Breast epithelium (tissue), 4 donors: Measurements from ENCODE around the gene SHROOM3. TPM values are rescaled to one million over a fixed set of nuclear protein-coding genes. Genes with fewer than 3 reads are reported as not detected.
A peak's percentile ranks its signal among the peaks of the same experiment; 100 is the strongest.

ENCODE experiments used
- DNase-seq, 2 donors: peaks; one replicate each; pipeline ENCODE4 v3.0.0-alpha.2; 2019; ENCODE audit warnings: low spot score in 2 of 2
- H3K27ac ChIP-seq, 2 donors: fragments of 200-600 bp; sonication (generic) in 1 of 2; one replicate each; pipeline ENCODE4 v1.5.1; 2016 to 2019; ENCODE audit warnings: mild to moderate bottlenecking in 1 of 2
- H3K27me3 ChIP-seq, 2 donors: fragments of 200-600 bp; sonication (generic) in 1 of 2; one replicate each; pipeline versions ENCODE4 v1.5.1 to v1.6.0; 2017 to 2019; ENCODE audit warnings: control low read depth in 1 of 2, mild to moderate bottlenecking in 1 of 2
- H3K36me3 ChIP-seq: fragments of 200-600 bp; one replicate; pipeline ENCODE4 v1.5.1; 2019
- H3K4me1 ChIP-seq, 2 donors: fragments of 200-600 bp; sonication (generic); one replicate each; pipeline ENCODE4 v1.5.1; 2016 to 2019; ENCODE audit warnings: control low read depth in 1 of 2
- H3K4me3 ChIP-seq, 3 donors: fragments of 200-600 bp; sonication (generic); 1 replicate in 2 of 3; 2 replicates in 1 of 3; pipeline ENCODE4 v1.5.1; 2016 to 2019; ENCODE audit warnings: mild to moderate bottlenecking in 3 of 3, moderate library complexity in 2 of 3
- H3K9me3 ChIP-seq, 2 donors: fragments of 200-600 bp; sonication (generic) in 1 of 2; one replicate each; pipeline ENCODE4 v1.5.1; 2016 to 2019; ENCODE audit warnings: control low read depth in 1 of 2
- CTCF ChIP-seq, 3 donors: fragments of 450-650 bp; IDR thresholded peaks; one replicate each; pipeline ENCODE4 v1.5.1; 2016 to 2017; ENCODE audit warnings: antibody characterized with exemption in 3 of 3, mild to moderate bottlenecking in 3 of 3, moderate library complexity in 3 of 3
- POLR2A ChIP-seq: fragments of 450-650 bp; IDR thresholded peaks from one replicate; pipeline ENCODE4 v1.6.1; 2016; ENCODE audit warnings: antibody characterized with exemption, mild to moderate bottlenecking, moderate library complexity
- POLR2AphosphoS5 ChIP-seq, 3 donors: sonication (generic); formaldehyde crosslinking; IDR thresholded peaks; one replicate each; pipeline ENCODE4 v1.6.1; 2017; ENCODE audit warnings: antibody characterized with exemption in 3 of 3
- intact Hi-C: fragments of 100-400 bp; cut with DNase I; formaldehyde crosslinking; loops from one replicate; pipeline ENCODE4 v1.15.1; 2023; ENCODE audit warnings: low total_unique reads
- total RNA-seq, 3 donors: library from RNA; depleted of rRNA; stranded (reverse); fragments of >200 nt; gene quantifications; one replicate each; pipeline ENCODE4 v1.1.0, GENCODE V29; 2016

Gene SHROOM3
- total RNA-seq, 3 donors from 2014 or later: 0.32 to 145 (median 100) TPM

GRCh38 chr4:76702440-76703122 lies 267.6 kb downstream of the SHROOM3 start:
- peak overlapping the region; percentile 74 to 86 for H3K27ac ChIP-seq
- no peak for TF ChIP-seq CTCF (IDR thresholded peaks at IDR 0.05)
- no peak for TF ChIP-seq POLR2AphosphoS5 (IDR thresholded peaks at IDR 0.05)
- no peak for TF ChIP-seq POLR2A
- no peak for DNase-seq
- no peak overlapping the region for H3K4me3 ChIP-seq
- intact Hi-C loops: no loop called here
- peaks cover 0 to 7% of the 10 kb centered on the region in 2 donors for H3K4me1 ChIP-seq
- H3K27me3 ChIP-seq: no peaks in the 10 kb centered on the region
- no peaks in the 10 kb centered on the region for H3K36me3 ChIP-seq
- no peaks in the 10 kb centered on the region for H3K9me3 ChIP-seq

- Histone ChIP-seq H3K4me1 (peaks cover 0 to 7% of the 10 kb centered on the region in 2 donors), H3K27me3 (no peaks in the 10 kb centered on the region), H3K27ac (peak overlapping the region; percentile 74 to 86), H3K9me3 (no peaks in the 10 kb centered on the region), H3K4me3 (no peak overlapping the region), H3K36me3 (no peaks in the 10 kb centered on the region)
- TF ChIP-seq POLR2A: no peak
- no peak for TF ChIP-seq CTCF (IDR thresholded peaks at IDR 0.05)
- TF ChIP-seq POLR2AphosphoS5 (IDR thresholded peaks at IDR 0.05): no peak
- intact Hi-C loops: no loop called here
- DNase-seq: no peak
Measured at GRCh38 chr4:76703123-76703490, 268.1 kb downstream of the SHROOM3 start.

- no peak for DNase-seq
- Histone ChIP-seq H3K27me3 (no peaks in the 10 kb centered on the region), H3K9me3 (no peaks in the 10 kb centered on the region), H3K4me3 (no peak overlapping the region), H3K4me1 (peaks cover 0 to 7% of the 10 kb centered on the region in 2 donors), H3K36me3 (no peaks in the 10 kb centered on the region), H3K27ac (peak overlapping the region; percentile 74 to 86)
- TF ChIP-seq CTCF (IDR thresholded peaks at IDR 0.05) (no peak), POLR2A (no peak), POLR2AphosphoS5 (IDR thresholded peaks at IDR 0.05) (no peak)
- intact Hi-C loops: no loop called here
Measured at GRCh38 chr4:76703676-76704075, 268.6 kb downstream of the SHROOM3 start.

- peaks cover 0 to 7% of the 10 kb centered on the region in 2 donors for H3K4me1 ChIP-seq
- H3K27ac ChIP-seq: peak overlapping the region; percentile 74 to 86
- H3K36me3 ChIP-seq: no peaks in the 10 kb centered on the region
- TF ChIP-seq POLR2A: no peak
- intact Hi-C loops: no loop called here
- H3K4me3 ChIP-seq: no peak overlapping the region
- DNase-seq: no peak
- H3K27me3 ChIP-seq: no peaks in the 10 kb centered on the region
- H3K9me3 ChIP-seq: no peaks in the 10 kb centered on the region
Measured at GRCh38 chr4:76704133-76704881, 269.3 kb downstream of the SHROOM3 start.

GRCh38 chr4:76705472-76705871 lies 270.4 kb downstream of the SHROOM3 start:
- TF ChIP-seq POLR2AphosphoS5 (IDR thresholded peaks at IDR 0.05) (no peak), POLR2A (no peak), CTCF (IDR thresholded peaks at IDR 0.05) (no peak)
- Histone ChIP-seq H3K36me3 (no peaks in the 10 kb centered on the region), H3K27ac (peak overlapping the region; percentile 74 to 86), H3K27me3 (no peaks in the 10 kb centered on the region), H3K9me3 (no peaks in the 10 kb centered on the region), H3K4me1 (peaks cover 0 to 7% of the 10 kb centered on the region in 2 donors), H3K4me3 (no peak overlapping the region)
- DNase-seq: no peak
- intact Hi-C loops: no loop called here
